ENCODE results near the gene ZMYM4.

The ZMYM4 gene

DNA sequence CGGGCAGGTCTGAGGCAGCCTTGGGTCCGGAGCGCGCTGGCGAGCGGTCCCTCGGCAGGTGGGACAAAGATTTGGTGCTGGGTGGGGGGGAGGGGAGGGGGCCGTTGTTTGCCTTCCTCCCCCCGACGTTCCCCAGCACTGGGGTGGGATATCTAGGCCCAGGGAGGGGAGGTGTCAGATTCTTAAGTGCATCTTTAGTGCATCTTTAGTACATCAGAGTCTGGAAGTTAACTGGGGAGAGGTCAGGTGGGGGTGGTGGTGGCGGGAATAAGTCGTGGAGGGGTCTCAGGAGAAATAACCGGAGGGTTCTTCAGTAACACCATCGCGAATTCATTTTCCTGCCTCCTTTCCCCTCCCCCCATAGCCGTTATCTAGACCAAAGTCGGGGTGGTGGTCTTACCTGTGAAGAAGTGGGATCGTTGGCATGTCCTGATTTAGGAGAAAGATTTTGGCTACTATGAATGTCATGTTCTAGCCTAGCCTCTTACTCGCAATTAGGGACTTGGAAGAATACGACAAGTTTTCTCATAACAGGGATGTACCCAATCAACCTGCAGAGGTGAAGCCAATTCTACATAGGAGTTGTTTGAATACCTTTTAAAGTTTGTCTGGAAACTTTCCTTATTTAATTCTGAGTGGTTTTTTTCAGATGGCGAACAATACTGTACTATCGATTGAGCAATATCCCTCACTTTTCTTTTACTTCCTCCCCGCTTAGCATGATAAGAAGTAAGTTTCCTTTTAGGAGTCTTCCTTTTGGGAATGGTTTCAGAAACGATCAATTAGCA lies 886 bp downstream of the ZMYM4 start:
- TF ChIP-seq, protein P1, sequence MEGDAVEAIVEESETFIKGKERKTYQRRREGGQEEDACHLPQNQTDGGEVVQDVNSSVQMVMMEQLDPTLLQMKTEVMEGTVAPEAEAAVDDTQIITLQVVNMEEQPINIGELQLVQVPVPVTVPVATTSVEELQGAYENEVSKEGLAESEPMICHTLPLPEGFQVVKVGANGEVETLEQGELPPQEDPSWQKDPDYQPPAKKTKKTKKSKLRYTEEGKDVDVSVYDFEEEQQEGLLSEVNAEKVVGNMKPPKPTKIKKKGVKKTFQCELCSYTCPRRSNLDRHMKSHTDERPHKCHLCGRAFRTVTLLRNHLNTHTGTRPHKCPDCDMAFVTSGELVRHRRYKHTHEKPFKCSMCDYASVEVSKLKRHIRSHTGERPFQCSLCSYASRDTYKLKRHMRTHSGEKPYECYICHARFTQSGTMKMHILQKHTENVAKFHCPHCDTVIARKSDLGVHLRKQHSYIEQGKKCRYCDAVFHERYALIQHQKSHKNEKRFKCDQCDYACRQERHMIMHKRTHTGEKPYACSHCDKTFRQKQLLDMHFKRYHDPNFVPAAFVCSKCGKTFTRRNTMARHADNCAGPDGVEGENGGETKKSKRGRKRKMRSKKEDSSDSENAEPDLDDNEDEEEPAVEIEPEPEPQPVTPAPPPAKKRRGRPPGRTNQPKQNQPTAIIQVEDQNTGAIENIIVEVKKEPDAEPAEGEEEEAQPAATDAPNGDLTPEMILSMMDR (IDR thresholded peaks at IDR 0.05; ENCODE audit: low read depth, low read length, poor library complexity, severe bottlenecking): no peak
- no peak for TF ChIP-seq EZH2phosphoT487 (IDR thresholded peaks at IDR 0.05; ENCODE audit: borderline replicate concordance, low read length)

DNA sequence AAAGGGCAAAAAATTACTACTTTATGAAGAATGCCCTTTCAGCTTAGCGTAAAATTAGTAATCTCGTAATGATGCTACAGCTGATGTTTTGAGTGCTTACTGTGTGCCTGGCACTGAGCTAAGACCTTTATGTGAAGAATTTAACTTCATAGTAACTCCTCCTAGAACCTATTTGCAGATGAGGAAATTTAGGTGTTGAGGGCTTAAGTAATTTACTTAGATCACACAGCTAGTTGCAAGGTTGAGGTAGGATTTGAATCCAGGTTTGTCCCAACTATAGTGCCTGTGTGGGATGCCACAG lies 1.4 kb downstream of the ZMYM4 start:
- Histone ChIP-seq H3K9me2 (replicated peaks; ENCODE audit: control insufficient read depth, low read length) (no peaks in the 10 kb centered on the region), H3K4me2 (ENCODE audit: low read length) (peak overlapping the region; percentile 77), H3K36me3 (ENCODE audit: control insufficient read depth, low read length) (peaks cover 20% of the 10 kb centered on the region), H3K27ac (ENCODE audit: low read depth, low read length) (no peak overlapping the region), H3K4me3 (ENCODE audit: low read length) (peak overlapping the region; percentile 86), H3K9me3 (ENCODE audit: control insufficient read depth, insufficient read depth, low read length) (peaks cover 7% of the 10 kb centered on the region; the same call in 1 of the 2 replicates), H3K27me3 (ENCODE audit: control insufficient read depth, low read length) (no peaks in the 10 kb centered on the region), H3K4me1 (ENCODE audit: control insufficient read depth, low read length) (peaks cover 30% of the 10 kb centered on the region), H3K79me2 (ENCODE audit: control insufficient read depth, low read length) (peaks cover 66% of the 10 kb centered on the region), H4K20me1 (ENCODE audit: control insufficient read depth, insufficient read depth, low read depth, low read length) (no peaks in the 10 kb centered on the region), H3F3A (ENCODE audit: control insufficient read depth, insufficient read depth) (0 out of 2 replicates have a peak, but pooled peaks cover 2% of the 10 kb centered on the region)
- no peak for TF ChIP-seq EZH2phosphoT487 (IDR thresholded peaks at IDR 0.05; ENCODE audit: borderline replicate concordance, low read length)
- TF ChIP-seq, protein P1 (IDR thresholded peaks at IDR 0.05; ENCODE audit: low read depth, low read length, poor library complexity, severe bottlenecking): no peak

More for the DNA sequence above, 886 bp downstream of the ZMYM4 start:
- peak overlapping the region; percentile 86 for H3K4me3 ChIP-seq (ENCODE audit: low read length)
- peaks cover 18% of the 10 kb centered on the region for H3K36me3 ChIP-seq (ENCODE audit: control insufficient read depth, low read length)
- peaks cover 7% of the 10 kb centered on the region; the same call in 1 of the 2 replicates for H3K9me3 ChIP-seq (ENCODE audit: control insufficient read depth, insufficient read depth, low read length)
- H3K27me3 ChIP-seq (ENCODE audit: control insufficient read depth, low read length): no peaks in the 10 kb centered on the region
- H3F3A ChIP-seq (ENCODE audit: control insufficient read depth, insufficient read depth): 0 out of 2 replicates have a peak, but pooled peaks cover 2% of the 10 kb centered on the region
- H3K4me1 ChIP-seq (ENCODE audit: control insufficient read depth, low read length): peaks cover 33% of the 10 kb centered on the region
- no peaks in the 10 kb centered on the region for H4K20me1 ChIP-seq (ENCODE audit: control insufficient read depth, insufficient read depth, low read depth, low read length)
- H3K27ac ChIP-seq (ENCODE audit: low read depth, low read length): peak overlapping the region; percentile 54
- H3K9me2 ChIP-seq (replicated peaks; ENCODE audit: control insufficient read depth, low read length): no peaks in the 10 kb centered on the region
- H3K79me2 ChIP-seq (ENCODE audit: control insufficient read depth, low read length): peaks cover 60% of the 10 kb centered on the region
- H3K4me2 ChIP-seq (ENCODE audit: low read length): peak overlapping the region; percentile 77

DNA sequence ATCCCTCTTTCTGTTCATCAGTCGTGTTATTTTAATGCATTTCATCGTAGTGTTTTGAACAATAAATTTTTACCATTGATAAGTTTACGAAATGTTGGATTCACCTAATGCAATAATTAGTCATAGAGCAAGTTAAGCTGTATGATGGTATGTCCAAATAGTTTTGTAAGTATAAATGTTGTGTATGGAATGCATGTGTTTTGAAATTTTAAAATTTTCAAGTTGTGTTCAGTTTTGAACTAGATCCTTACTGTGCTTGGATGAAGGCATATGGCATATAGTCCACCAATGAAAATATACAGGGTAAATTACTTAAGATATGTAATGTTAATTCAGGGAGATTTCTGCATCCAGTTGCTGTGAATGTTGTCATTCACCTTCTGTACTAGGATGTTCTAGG lies 2.3 kb downstream of the ZMYM4 start:
- H3K27me3 ChIP-seq (ENCODE audit: control insufficient read depth, low read length): no peaks in the 10 kb centered on the region
- H3F3A ChIP-seq (ENCODE audit: control insufficient read depth, insufficient read depth): 0 out of 2 replicates have a peak, but pooled peaks cover 2% of the 10 kb centered on the region
- H3K4me2 ChIP-seq (ENCODE audit: low read length): peak overlapping the region; percentile 77; the same call in 1 of the 2 replicates
- no peak overlapping the region for H3K4me3 ChIP-seq (ENCODE audit: low read length)
- no peak overlapping the region for H3K27ac ChIP-seq (ENCODE audit: low read depth, low read length)
- peaks cover 75% of the 10 kb centered on the region for H3K79me2 ChIP-seq (ENCODE audit: control insufficient read depth, low read length)
- H3K9me3 ChIP-seq (ENCODE audit: control insufficient read depth, insufficient read depth, low read length): peaks cover 7% of the 10 kb centered on the region; the same call in 1 of the 2 replicates
- no peaks in the 10 kb centered on the region for H3K9me2 ChIP-seq (replicated peaks; ENCODE audit: control insufficient read depth, low read length)
- H3K36me3 ChIP-seq (ENCODE audit: control insufficient read depth, low read length): peaks cover 20% of the 10 kb centered on the region
- no peaks in the 10 kb centered on the region for H4K20me1 ChIP-seq (ENCODE audit: control insufficient read depth, insufficient read depth, low read depth, low read length)
- no peak for TF ChIP-seq EZH2phosphoT487 (IDR thresholded peaks at IDR 0.05; ENCODE audit: borderline replicate concordance, low read length)
- TF ChIP-seq, protein P1 (IDR thresholded peaks at IDR 0.05; ENCODE audit: low read depth, low read length, poor library complexity, severe bottlenecking): no peak
- peaks cover 24% of the 10 kb centered on the region for H3K4me1 ChIP-seq (ENCODE audit: control insufficient read depth, low read length)
